Measurements from ENCODE around the gene NYAP1. TPM values are rescaled to one million over a fixed set of nuclear protein-coding genes. Genes with fewer than 3 reads are reported as not detected.

Gene NYAP1
- total RNA-seq, 1 experiment from 2014 or later = 1.3 TPM

DNA sequence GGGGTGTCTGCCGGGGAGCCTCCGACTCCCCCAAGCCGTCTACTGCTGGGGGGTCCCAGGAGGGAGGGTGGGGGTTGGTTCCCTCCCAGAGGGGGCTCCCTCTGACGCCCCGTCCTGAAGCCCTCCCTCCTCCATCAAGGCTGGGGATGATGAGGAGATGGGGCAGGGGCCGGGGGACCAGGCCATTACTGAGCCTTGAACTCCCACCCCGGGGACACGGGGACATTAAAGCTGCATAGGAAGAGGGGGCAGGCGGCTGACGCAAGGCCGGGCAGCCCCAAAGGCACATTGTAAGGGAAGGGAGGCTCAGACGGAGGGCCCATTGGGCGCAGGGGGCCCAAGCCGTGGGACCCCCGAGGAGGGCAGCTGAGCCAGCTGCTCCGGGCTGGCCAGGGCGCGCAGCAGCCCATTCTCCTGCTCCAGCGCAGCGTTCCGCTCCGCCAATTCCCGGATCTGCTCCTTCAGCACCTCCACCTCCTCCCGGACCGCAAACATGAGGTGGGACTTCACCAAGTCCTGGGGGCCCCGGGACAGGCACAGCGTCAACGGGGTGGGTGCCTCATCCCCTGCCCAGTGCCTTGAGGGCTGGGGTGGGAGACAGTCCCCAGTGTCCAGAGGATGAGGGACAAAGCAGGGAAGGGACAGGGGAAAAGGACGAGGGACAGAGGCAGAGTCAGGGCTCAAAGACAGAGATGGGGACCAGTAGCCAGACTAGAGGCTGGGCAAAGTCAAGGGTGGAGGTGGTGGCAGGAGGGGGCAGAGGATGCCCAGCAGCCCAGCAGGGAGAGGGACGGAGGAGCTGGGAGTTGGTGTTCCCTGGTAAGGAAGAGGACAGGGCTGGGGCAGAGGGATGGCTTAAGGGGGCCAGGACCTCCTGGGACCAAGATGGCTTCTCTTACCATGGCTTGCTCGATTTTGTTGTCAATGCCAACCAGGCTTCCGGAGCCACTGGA, 16.8 kb upstream of the NYAP1 start:
- Histone ChIP-seq H3K36me3 (ENCODE audit: insufficient read depth, low read length, poor library complexity, severe bottlenecking) (peaks cover 6% of the 10 kb centered on the region), H3K27me3 (replicated peaks; ENCODE audit: insufficient read depth, low read depth, low read length, poor library complexity) (no peaks in the 10 kb centered on the region), H3K4me3 (ENCODE audit: low read depth, low read length, poor library complexity, severe bottlenecking) (no peak overlapping the region), H3K4me1 (ENCODE audit: insufficient read depth, low read length, poor library complexity, severe bottlenecking) (peaks cover 11% of the 10 kb centered on the region), H3K27ac (ENCODE audit: low read depth, low read length, poor library complexity, severe bottlenecking) (no peak overlapping the region), H3K9me3 (ENCODE audit: low read depth, low read length, poor library complexity, severe bottlenecking) (no peaks in the 10 kb centered on the region)
- intact Hi-C loops (cut with micrococcal nuclease; ENCODE audit: unreplicated experiment) = loop anchor here (1.0 kb wide), 1 partner anchor 258 kb away; no protein-coding TSS in a partner anchor
- no peak for DNase-seq (ENCODE audit: low spot score)
- TF ChIP-seq EZH2 (IDR thresholded peaks at IDR 0.05; ENCODE audit: borderline replicate concordance, low read depth, low read length, poor library complexity, severe bottlenecking) = no peak
- TF ChIP-seq, protein P1, sequence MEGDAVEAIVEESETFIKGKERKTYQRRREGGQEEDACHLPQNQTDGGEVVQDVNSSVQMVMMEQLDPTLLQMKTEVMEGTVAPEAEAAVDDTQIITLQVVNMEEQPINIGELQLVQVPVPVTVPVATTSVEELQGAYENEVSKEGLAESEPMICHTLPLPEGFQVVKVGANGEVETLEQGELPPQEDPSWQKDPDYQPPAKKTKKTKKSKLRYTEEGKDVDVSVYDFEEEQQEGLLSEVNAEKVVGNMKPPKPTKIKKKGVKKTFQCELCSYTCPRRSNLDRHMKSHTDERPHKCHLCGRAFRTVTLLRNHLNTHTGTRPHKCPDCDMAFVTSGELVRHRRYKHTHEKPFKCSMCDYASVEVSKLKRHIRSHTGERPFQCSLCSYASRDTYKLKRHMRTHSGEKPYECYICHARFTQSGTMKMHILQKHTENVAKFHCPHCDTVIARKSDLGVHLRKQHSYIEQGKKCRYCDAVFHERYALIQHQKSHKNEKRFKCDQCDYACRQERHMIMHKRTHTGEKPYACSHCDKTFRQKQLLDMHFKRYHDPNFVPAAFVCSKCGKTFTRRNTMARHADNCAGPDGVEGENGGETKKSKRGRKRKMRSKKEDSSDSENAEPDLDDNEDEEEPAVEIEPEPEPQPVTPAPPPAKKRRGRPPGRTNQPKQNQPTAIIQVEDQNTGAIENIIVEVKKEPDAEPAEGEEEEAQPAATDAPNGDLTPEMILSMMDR (conservative IDR thresholded peaks at IDR 0.05; ENCODE audit: low read depth, low read length) = no peak
- ChIA-PET CTCF (no interaction called here), POLR2A (ENCODE audit: low non-redundant PET) (no interaction called here)
- BruUV-seq (replicated peaks) = TSS peak; percentile 37

DNA sequence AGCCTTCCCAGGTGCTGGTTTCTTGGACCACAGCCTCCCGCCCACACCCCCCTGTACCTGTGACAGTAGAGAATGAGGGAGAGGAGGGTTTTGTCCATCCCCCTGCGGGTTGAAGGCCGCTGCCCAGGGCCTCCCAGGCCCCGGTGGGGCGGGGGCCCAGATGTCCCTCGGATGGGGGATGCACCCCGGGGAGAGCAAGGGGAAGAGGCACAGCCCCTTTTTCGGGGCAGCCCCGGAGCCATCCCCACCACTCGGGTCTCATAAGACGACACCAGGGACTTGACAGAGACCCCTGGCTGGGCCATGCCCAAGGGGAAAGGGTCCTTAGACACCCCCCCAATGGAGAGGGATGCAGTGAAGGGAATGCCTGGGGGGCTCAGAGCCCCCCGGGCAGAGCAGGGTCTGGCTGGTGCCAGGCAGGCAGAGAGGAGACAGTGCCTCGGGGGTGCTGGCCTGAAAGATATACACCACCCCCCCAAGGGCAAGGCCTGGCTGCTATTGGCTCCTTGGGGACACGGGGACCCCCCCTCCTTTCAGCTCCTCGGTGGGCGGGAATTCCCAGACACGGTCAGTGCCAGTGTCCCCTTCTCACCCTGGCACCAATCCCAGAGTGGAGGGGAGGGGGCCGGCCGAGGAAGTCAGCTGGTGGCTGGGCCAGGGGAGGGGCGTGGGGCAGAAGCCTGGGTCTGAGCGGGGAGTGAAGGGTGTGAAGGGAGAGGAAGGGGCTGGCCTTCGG, 15.9 kb upstream of the NYAP1 start:
- H3K4me1 ChIP-seq (ENCODE audit: insufficient read depth, low read length, poor library complexity, severe bottlenecking) = peaks cover 14% of the 10 kb centered on the region
- no peak for DNase-seq (ENCODE audit: low spot score)
- no peak overlapping the region for H3K27ac ChIP-seq (ENCODE audit: low read depth, low read length, poor library complexity, severe bottlenecking)
- H3K36me3 ChIP-seq (ENCODE audit: insufficient read depth, low read length, poor library complexity, severe bottlenecking) = peaks cover 6% of the 10 kb centered on the region
- ChIA-PET CTCF (no interaction called here), POLR2A (ENCODE audit: low non-redundant PET) (no interaction called here)
- intact Hi-C loops (cut with micrococcal nuclease; ENCODE audit: unreplicated experiment) = no loop called here
- no peaks in the 10 kb centered on the region for H3K9me3 ChIP-seq (ENCODE audit: low read depth, low read length, poor library complexity, severe bottlenecking)
- no TSS peak for BruUV-seq (replicated peaks)
- no peaks in the 10 kb centered on the region for H3K27me3 ChIP-seq (replicated peaks; ENCODE audit: insufficient read depth, low read depth, low read length, poor library complexity)
- TF ChIP-seq, protein P1 (conservative IDR thresholded peaks at IDR 0.05; ENCODE audit: low read depth, low read length) = no peak
- no peak for TF ChIP-seq EZH2 (IDR thresholded peaks at IDR 0.05; ENCODE audit: borderline replicate concordance, low read depth, low read length, poor library complexity, severe bottlenecking)
- no peak overlapping the region for H3K4me3 ChIP-seq (ENCODE audit: low read depth, low read length, poor library complexity, severe bottlenecking)

DNA sequence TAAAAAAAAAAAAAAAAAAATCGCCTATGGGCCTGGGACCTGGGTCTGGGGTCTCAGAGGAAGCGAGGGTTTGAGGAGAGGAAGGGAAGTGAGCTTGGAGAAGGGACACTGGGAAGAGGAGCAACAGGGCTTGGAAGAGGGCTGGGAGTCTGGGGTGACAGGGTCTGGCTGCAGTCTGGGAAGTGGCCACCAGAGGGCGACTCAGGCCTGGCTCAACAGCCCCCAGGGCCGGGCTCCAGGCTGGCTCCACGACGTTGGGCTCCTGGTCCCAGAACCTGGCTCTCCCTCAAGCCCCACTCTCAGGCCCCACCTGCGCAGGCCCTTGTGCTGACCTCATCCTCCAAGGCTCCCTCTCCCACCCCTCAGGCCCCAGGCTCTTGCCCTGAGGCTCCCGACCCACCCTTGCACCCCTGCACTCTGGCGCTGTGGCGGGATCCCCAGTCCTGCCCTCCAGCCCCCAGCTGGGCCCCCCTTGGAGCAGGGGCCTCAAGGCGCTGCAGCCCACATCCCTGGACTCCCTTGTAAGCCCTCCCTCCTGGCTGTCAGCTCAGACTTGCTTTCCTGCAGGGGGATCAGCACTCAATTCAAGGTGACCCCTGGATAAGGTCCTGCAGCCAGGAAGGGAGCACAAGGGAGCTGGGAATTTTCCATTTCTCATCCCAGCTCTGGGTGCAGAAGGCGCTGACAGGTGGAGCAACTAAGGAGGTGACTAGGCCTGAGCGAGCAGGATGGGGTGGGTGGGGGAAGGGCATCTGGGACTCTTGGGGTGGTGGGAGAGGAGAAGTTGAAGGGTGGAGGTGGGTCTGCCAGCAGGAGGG, 14.3 kb upstream of the NYAP1 start:
- no peaks in the 10 kb centered on the region for H3K27me3 ChIP-seq (replicated peaks; ENCODE audit: insufficient read depth, low read depth, low read length, poor library complexity)
- POLR2A ChIA-PET (ENCODE audit: low non-redundant PET) = no interaction called here
- no peak overlapping the region for H3K4me3 ChIP-seq (ENCODE audit: low read depth, low read length, poor library complexity, severe bottlenecking)
- peaks cover 13% of the 10 kb centered on the region for H3K36me3 ChIP-seq (ENCODE audit: insufficient read depth, low read length, poor library complexity, severe bottlenecking)
- BruUV-seq (replicated peaks) = no TSS peak
- H3K27ac ChIP-seq (ENCODE audit: low read depth, low read length, poor library complexity, severe bottlenecking) = peak overlapping the region; percentile 35
- H3K9me3 ChIP-seq (ENCODE audit: low read depth, low read length, poor library complexity, severe bottlenecking) = no peaks in the 10 kb centered on the region
- DNase-seq (ENCODE audit: low spot score) = peak; percentile 81
- intact Hi-C loops (cut with micrococcal nuclease; ENCODE audit: unreplicated experiment) = loop anchor here (1.0 kb wide), 1 partner anchor 90 kb away; no protein-coding TSS in a partner anchor
- CTCF ChIA-PET = interaction anchor here (0.6 to 2.3 kb wide), 4 partner anchors 10 to 184 kb away, joined by 7 to 17 read pairs (median 8); partner anchors contain the start of gene TSC22D4
- peaks cover 28% of the 10 kb centered on the region for H3K4me1 ChIP-seq (ENCODE audit: insufficient read depth, low read length, poor library complexity, severe bottlenecking)
- TF ChIP-seq EZH2 (IDR thresholded peaks at IDR 0.05; ENCODE audit: borderline replicate concordance, low read depth, low read length, poor library complexity, severe bottlenecking) = no peak
- TF ChIP-seq, protein P1 (conservative IDR thresholded peaks at IDR 0.05; ENCODE audit: low read depth, low read length) = peak; percentile 89

Measured in A673 (cell line).